GM19193 (cell line): Measurements from ENCODE around the gene SLC1A5.

ENCODE experiments used
- POLR2A ChIP-seq: IDR thresholded peaks from 4 replicates; pipeline ENCODE4 v1.6.1; 2011; ENCODE audit not compliant: insufficient read depth, insufficient read length; ENCODE audit errors: extremely low read depth

SLC1A5 gene

GRCh38 chr19:46784262-46785053 lies 3.9 kb downstream of the SLC1A5 start:
- TF ChIP-seq POLR2A = peak; percentile 52

DNA sequence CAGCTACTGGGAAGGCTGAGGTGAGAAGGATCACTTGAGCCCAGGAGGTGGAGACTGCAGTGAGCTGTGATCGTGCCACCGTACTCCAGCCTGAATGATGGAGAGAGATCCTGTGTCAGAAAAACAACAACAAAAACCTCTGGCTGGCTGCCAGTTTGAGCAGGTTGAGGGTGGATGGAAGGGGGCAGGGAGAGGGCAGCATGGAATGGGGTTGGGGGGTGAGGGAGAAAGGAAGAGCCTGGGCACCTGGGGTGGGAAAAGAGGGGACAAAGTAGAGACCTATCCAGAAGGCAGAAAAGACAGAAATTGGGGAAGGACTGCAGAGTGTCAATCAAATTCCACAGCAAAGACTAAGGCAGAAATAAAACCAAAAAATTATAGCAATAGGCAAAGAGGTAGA lies 4.7 kb downstream of the SLC1A5 start:
- TF ChIP-seq POLR2A = no peak

DNA sequence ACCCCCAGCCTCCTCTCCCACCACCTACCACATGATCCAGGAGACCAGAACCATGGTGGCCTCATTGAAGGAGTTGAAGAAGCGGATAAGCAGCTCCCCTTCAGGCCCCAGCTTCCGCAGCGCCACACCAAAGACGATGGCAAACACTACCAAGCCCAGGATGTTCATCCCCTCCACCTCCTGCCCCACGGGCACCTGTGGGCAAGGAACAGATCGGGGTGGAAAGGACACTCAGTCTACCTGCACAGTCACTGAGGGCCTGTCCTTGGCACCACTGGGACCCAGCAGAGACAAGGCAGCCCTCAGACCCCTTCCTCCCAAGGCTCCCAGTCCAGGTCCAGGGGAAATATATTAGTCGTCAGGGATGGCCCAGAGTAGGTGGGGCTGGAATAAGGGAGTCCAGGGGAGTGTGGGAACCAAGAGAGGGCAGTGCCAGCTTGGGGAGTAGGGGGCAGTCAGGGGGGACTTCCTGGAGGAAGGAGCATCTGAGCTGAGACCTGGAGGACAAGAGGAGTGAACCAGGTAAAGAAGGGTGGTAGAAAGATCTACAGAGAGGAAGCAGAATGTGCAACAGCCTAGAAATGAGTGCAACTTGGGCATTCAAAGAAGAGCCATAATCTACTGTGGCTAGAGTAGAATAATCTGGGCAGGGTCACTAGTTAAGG lies 5.9 kb downstream of the SLC1A5 start:
- no peak for TF ChIP-seq POLR2A

GRCh38 chr19:46776927-46777911 lies 11.2 kb downstream of the SLC1A5 start:
- TF ChIP-seq POLR2A = no peak

GRCh38 chr19:46775642-46776258 lies 12.6 kb downstream of the SLC1A5 start:
- TF ChIP-seq POLR2A = no peak

GRCh38 chr19:46773018-46773399 lies 15.4 kb downstream of the SLC1A5 start:
- TF ChIP-seq POLR2A = no peak

DNA sequence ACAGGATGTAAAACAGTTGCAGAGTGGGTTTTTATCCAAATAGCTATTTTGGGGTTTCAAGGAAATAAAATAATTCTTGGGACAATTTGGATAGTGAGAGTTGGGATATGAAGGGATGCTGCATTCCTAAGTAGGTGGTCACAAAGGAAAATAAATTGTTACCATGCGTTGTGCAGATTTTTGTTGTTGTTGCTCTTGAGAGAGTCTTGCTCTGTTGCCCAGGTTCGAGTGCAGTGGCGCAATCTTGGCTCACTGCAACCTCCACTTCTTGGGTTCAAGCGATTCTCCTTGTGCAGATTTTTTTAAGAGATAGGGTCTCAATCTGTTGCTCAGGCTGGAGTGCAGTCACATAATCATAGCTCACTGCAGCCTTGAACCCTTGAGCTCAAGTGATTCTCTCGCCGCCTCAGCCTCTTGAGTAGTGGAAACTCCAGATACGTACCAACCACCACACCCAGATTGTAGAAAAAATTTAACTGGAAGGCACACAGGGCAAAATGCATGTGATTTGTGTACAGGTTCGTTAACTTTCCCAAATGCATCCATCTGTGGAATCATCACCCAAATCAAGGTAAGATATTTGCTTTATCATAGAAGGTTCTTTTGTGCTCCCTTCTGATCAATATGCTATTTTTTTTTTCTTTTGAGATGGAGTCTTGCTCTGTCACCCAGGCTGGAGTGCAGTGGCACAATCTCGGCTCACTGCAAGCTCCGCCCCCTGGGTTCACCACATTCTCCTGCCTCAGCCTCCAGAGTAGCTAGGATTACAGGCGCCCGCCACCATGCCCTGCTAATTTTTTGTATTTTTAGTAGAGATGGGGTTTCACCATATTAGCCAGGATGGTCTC lies 16.0 kb downstream of the SLC1A5 start:
- no peak for TF ChIP-seq POLR2A

DNA sequence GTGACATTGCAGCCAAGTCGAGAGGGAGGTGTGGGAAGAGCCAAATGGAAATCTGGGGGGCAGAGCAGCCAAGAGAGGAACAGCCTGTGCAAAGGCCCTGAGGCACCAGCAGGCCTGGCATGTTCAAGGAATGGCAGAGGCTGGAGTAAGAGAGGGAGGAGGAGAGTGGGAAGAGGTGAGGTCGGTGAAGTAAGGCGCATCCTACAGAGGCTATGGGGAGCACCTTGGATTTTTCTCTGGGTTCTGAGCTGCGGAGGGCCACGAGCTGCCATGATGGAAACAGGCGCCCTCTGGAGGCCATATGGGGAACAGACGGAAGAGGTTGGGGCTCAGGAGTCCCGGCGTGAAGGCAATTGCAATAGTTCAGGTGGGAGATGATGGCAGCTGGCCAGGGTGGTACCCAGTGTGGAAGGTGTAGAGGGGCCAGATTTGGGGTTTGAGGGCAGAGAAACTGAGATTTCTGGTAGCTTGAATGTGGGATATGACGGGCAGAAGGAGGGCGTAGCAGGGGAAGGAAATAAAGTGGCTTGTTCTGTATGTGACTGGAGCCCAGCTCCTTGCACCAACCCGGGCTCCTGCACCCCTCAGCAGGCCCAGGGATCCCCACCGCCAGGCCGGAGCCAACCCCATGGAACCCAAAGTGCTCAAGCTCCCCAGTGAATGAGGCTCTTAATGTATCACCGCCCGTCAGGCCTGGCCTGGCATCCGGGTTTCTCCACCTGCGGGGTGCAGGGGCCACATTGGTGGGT lies 21.7 kb downstream of the SLC1A5 start:
- no peak for TF ChIP-seq POLR2A

- no peak for TF ChIP-seq POLR2A
These were observed 23.5 kb downstream of the SLC1A5 start for GRCh38 chr19:46764817-46765291.

DNA sequence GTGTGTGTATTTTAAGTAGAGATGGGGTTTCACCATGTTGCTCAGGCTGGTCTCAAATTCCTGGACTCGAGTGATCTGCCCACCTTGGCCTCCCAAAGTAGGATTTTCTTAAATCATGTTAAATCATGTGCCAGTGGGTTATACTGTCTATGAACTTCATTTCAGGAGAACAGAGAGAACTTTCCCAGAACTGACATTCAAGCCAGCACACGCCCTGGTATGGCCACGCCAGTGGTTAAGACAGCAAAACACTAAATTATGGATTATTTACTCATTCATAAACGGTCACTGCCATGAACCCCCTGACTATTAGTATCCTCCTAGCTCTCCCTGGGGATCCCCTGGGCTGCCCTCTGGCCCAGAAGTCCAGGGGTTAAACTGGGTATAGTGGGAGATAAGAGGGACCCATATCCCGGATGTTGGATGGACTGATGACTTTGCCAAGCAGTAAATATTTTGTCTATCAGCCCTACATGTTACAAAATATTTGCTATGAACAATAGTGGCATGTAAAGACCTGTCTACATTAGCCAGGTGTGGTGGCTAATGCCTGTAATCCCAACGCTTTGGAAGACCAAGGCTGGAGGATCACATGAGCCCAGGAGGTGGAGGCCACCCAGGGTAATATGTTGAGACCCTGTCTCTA lies 26.0 kb downstream of the SLC1A5 start:
- no peak for TF ChIP-seq POLR2A

- no peak for TF ChIP-seq POLR2A
These were observed 27.0 kb downstream of the SLC1A5 start for GRCh38 chr19:46761418-46761831.

DNA sequence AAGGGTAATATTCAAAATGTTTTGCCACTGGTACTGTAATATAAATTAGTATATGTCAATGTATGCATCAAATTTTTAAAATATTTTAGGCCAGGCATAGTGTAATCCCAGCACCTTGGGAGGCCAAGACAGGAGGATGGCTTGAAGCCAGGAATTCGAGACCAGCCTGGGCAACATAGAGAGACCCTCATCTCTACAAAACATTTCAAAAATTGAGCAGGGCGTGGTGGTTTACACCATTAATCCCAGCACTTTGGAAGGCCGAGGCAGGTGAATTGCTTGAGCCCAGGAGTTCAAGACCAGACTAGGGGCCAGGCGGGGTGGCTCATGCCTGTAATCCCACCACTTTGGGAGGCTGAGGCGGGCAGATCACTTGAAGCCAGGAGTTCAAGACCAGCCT lies 28.0 kb downstream of the SLC1A5 start:
- no peak for TF ChIP-seq POLR2A
